Measurements from ENCODE around the gene IGDCC3. TPM values are rescaled to one million over a fixed set of nuclear protein-coding genes. Genes with fewer than 3 reads are reported as not detected.
A peak's percentile ranks its signal among the peaks of the same experiment; 100 is the strongest.
"Not testable (repeated sequence)": the region's sequence is repeated elsewhere in the genome, so short reads cannot be mapped to it uniquely, and the experiment has no call there.

Gene IGDCC3
- total RNA-seq, 1 experiment from 2014 or later = not detected

DNA sequence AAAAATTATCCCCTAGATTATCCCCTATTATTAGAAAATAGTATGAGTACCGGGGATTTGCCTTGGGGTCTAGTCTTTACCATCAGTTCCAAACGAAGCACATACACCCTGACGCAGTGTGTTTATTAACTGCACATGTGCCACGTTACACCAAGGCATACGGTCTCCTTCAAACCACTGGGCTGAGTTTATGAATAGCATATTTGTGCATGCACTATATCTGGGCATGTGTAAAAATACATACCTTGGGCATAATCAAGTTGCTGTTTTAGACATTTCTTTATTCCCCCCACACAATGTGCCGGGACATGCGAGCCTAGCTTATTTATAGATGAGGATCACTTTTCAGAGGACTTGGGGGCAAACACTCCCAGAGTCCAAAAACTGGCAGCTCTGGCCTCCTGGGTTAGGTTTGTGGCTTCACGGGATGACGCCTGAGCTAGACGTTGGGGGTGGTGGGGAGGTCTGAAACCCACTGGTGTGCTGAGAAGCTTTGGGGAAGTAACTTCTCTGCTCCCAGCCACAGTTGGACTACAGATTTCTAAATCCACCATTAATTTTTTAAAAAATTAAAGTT lies 28.7 kb upstream of the IGDCC3 start:
- DNase-seq (ENCODE audit: low read depth) = no peak

DNA sequence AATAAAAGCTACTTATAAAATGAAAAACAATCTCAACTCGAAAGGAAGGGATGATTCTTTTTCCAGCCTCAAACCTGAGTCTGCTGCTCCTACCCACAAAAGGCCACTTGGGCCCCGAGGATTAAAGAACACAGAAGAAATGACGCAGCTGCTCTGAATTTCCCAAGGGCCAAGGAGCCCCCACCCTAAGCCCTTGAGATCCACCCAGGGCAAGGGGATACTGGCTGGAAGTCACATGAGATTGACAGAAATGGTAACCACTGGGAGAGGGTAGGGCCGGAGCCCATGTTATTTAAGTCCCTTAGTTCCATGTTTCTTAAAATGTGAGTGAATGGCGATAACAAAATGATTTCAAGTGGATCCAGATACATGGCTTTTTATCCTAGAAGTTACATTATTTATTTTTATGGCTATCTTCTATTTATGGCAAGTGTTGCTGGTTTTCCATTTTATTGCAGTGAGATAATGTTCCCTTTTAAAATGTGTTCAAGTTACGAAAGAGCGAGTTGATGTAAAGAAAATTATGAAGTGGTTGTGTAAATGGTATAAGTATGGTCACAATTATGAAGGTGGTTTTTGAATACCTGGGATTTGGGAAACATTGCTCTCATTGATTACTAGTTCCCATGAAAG lies 28.1 kb upstream of the IGDCC3 start:
- DNase-seq (ENCODE audit: low read depth) = no peak

DNA sequence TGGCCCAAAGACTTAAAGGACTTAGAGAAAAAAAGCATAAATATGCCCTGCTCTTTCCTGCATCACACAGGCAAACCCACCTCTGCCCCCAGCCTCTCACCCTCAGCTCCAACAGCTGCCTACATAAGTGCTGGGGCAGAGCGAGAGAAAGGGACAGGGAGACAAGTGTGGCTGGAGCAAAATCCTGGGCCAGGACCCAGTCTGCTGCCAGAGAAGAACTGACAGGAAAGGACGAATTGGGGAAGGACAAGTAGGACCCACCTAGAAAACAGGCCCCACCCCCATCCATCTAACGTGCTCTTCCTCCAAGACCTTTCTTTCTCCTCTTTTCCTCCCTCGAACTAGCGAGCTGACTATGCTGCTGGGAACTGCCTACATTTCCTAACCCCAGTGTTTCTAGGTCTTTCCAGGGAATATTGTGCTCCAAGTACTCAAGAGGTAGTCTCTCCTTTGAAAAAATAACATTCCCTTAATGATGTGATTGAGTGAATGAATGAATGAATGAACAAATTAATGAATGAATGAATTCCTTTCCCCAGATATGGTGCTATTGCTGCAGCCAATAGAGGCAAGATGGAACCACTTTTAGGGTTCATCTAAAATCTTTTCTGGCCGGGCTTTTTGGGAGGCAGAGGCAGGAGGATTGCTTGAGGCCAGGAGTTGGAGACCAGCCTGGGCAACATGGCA lies 26.5 kb upstream of the IGDCC3 start:
- no peak for DNase-seq (ENCODE audit: low read depth)

DNA sequence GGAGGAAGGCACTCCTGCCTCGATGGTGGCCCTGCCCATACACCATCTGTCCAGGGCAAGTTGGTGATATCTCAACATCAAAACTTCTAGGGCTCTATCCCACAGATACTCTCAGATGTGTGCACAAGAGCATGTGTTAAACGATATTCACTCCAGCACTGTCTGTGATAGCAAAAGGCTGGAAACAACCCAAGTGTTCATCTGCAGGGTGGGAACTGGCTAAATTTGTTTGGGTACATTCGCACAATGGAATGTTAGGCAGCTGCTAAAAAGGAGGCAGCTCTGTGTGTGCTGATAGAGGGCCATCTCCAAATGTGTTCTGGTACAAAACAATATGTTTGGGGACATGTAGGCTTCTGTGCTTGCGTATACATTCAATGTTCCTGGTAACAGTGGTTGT lies 25.2 kb upstream of the IGDCC3 start:
- no peak for DNase-seq (ENCODE audit: low read depth)

DNA sequence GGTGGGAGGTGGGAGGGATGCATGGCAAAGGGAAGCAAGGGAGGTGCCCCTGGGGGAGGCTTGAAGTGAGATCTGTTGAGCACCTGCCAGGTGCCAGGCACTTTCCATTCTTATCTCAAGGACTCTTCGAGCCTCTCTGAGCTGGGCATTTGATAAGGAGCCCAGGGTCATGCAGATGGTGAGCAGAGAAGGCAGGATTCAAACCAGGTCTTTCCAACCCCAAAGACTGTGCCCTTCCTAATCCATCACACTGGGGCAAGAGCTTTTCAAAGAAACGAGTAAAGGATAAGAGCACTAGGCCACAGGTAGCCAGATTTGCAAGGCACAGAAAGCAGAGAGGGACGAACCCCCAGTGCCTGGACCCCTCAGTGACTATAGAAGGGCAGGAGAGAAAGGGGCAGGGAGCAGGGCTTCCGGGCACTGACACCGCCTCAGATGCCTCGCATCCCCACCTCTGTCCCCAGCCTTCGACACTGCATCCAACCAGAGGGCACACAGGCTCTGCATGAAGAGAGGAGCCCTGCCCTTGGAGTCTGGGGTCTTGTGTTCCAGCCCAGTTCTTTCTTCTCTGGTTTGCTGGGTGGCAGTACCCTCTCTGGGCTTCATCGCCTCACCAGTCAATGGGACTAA lies 23.9 kb upstream of the IGDCC3 start:
- DNase-seq (ENCODE audit: low read depth) = no peak

DNA sequence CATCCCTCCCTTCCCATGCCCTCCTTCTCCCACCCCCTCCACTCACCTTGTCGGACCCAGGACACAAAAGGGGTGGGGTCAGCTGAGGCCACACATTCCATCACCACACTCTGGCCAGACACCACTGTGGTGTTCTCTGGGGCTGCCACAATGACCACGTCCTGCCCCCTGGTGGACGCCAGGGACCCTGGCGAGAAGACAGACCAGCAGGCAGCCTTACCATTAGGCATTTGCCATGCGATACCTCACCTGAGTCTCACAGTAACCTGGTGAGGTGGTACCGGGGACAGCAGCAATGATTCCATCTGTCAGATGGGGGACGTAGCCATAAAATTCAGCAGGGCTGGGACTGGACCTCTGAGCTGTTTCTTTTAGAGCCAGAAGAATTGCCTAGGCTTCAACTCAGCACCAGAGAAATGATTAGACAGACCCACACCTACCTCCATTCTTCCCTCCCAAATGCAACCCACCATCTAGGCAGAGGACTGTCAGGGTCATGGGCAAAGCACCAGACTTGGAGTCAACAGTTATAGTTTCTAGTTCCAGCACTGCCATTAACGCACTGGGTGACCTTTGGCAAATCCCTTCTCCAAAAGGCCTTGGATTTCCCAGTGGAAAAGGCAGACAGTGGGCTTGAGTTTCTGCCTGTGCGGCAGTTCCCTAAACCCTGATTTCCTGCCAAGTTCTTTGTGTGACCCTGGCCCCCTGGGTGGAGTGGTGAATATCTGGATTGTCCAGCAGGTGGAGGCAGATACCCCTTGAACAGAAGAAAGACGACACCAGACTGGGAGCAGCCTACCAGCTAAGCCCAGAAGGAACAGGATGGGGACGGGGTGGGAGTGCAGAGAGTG lies 23.2 kb upstream of the IGDCC3 start:
- DNase-seq (ENCODE audit: low read depth) = peak; percentile 61

DNA sequence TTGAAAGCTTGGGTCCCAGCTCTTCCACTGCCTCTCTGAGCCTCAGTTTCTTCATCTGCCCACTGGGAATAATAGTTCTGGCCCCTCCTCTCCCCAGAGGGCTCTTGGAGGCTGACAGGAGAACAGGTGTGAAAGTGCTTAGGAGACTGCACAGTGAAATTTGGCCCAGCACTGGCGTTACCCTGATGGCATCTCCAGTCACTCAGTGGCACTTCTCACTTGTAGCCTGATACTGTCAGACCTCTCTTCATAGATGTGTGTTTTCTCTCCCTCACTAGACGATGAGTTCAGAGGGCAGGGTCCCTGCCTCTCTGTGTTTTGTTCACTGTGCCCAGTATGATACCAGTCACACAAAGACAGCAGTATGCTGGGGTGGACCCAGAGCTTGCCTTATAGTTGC lies 22.2 kb upstream of the IGDCC3 start:
- DNase-seq (ENCODE audit: low read depth) = no peak

DNA sequence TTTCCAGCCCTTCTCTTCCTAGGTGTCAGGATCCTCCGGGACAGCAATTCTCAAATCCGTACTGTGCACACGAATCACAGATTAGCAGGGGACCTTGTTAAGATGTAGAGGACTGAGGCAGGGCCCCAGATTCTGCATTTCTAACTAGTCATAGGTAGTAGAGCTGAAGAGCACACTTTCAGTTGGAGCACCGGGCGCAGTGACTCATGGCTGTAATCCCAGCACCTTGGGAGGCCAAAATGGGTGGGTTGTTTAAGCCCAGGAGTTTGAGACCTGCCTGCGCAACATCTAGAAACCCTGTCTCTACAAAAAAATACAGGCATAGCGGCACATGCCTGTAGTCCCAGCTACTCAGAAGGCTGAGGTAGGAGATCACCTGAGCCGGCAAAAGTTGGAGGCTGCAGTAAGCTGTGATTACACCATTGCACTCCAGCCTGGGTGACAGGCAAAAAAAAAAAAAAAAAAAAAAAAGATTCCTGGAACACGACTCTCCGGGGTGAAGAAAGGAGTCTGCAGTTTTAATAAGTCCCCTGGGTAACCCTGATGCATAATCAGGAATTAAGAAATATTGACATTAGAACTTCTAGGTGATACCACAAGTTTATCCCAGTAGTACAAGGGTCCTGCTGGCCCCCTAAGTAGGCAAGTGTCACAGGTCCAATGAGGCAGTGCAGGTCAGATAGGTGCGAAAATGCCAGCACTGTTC lies 21.4 kb upstream of the IGDCC3 start:
- DNase-seq (ENCODE audit: low read depth) = no peak

DNA sequence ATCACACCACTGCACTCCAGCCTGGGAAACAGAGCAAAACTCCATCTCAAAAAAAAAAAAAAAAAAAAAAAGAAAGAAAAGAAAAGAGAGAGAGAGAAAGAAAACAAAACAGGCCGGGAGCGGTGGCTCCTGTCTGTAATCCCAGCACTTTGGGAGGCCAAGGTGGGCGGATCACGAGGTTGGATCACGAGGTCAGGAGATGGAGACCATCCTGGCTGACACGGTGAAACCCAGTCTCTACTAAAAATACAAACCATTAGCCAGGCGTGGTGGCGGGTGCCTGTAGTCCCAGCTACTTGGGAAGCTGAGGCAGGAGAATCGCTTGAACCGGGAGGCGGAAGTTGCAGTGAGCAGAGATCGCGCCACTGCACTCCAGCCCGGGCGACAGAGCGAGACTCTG lies 20.7 kb upstream of the IGDCC3 start:
- DNase-seq (ENCODE audit: low read depth) = not testable (repeated sequence)

DNA sequence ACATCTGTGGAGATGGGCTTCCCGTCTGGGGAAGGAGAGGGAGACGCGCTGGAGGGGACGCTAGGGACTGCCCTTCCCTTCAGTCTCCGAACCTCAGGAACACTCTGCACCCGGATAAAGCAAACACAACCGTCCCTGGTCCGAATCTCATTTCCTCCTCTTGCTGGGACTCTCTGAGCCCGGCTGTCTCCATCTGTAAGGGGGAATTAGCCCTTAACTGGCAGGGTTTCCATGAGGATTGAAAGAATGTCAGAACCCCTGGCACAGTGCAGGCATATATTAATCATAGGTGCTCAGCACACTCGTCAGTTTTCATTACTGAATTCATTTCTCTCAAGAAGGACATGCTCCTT lies 19.1 kb upstream of the IGDCC3 start:
- no peak for DNase-seq (ENCODE audit: low read depth)

DNA sequence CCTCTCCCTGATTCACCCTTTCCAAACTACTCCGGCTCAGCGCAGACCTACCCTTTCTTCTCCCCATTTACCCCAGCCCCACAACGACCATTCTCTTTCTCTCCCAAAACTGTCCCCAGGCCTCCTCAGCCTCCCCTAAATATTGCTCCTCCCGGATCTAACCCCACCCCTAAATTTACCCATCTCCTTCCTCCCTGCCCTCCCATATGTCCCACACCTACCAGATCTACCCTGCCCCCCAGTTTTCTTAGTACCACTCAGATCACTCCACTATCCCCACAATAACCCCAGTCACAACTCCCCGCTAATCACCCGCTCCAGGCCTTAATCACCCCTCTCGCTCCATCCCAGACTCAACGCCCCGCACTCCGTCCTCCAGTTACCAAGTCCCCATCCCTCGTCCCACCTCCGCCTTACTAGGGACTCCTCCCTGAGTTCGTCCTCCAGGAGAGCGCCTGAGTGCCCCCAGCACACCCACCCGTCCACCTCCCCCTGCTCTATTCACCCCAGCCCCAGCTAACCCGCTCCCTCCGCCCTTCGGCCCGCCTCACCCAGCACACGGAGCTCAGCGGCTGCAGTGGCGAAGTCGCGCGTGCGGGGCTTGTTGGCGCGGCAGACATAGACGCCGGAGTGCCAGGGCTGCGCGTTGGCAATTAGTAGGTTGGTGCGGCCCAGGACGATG lies 18.6 kb upstream of the IGDCC3 start:
- no peak for DNase-seq (ENCODE audit: low read depth)

DNA sequence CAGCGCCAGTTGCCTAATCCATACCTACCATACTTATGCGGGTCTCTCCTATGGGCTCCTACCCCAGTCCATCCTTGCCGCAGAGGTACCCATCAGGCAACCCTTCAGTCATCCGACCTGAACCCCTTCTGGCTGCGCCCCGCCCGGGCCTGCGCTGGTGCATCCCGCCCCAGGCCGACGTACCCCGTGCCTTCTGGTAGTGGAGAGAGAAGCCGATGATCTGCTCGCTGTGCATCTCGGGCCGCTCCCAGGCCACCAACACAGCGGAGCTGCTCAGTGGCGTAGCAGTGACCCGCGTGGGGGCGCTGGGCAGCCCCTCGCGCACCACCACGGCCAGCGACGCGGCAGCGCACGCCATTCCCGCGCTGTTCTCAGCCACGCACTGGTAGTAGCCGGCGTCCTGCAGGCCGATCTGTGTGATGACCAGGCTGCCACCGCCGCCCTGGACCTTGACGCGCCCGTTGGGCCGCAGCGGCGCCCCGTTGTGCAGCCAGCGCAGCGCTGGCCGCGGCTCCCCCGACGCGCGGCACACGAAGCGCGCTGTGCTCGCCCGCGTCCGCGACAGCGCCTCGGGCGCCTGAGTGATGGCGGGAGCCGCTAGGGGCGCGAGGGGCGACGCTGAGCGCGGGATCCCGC lies 17.9 kb upstream of the IGDCC3 start:
- DNase-seq (ENCODE audit: low read depth) = no peak

DNA sequence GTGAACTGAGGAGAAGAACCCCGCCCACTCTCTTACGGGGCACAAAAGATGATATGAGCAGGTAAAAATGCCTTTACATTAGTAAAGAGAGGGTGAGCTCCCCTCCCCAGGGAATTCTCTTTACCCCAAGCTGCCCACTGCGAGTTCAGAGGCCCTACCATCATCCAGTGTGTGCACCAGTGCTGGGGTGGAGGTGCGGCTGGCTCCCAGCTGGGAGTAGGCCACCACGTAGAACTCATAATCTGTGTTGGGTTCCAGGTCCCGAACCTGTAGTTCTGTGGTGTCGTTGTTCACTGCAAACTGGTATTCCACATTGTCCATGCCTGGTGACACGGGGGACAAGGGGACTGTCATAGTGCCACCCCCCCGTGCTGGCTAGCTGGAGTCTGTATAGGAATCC lies 17.1 kb upstream of the IGDCC3 start:
- no peak for DNase-seq (ENCODE audit: low read depth)

DNA sequence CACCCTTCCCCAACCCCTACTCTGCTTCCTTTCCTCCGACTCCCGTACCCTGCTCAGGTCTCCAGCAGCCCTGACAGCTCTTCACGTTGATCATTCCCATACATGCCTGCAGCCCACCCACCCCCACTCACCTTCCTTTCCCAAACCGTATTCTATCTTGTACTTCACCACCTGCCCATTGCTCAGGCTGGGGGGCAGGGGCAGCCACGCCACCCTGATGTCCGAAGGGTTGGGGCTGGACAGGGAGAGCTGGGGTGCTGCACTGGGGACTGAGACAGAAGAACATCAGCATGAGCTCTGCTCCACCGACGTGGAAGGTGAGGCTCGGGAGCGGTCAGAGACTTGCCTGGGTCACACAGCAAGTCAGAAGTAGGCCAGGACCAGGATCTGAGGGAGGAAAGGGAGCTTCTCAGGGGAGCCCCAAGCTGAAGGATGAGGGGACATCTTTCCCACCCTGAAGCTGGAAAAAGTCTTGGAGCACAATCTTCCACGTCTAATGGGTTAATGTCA lies 16.5 kb upstream of the IGDCC3 start:
- no peak for DNase-seq (ENCODE audit: low read depth)

DNA sequence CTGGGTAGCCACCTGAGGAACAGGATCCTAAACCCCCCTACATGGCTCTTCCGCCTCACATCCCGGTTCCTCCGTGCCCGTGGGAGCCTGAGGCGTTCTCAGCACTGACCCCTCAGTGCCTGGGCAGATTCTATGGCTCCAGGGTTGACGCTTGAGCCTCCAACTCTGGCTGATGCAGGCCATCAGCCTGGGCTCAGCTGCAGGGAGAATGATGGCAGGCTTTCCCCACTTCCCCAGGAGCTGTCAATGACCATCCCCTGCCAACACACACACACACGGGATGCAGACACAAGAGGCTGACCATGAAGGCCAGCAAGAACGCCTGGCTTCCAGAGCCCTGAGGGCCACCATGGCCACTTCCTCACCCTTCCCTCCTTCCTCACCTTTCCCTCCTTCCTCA lies 15.8 kb upstream of the IGDCC3 start:
- no peak for DNase-seq (ENCODE audit: low read depth)

DNA sequence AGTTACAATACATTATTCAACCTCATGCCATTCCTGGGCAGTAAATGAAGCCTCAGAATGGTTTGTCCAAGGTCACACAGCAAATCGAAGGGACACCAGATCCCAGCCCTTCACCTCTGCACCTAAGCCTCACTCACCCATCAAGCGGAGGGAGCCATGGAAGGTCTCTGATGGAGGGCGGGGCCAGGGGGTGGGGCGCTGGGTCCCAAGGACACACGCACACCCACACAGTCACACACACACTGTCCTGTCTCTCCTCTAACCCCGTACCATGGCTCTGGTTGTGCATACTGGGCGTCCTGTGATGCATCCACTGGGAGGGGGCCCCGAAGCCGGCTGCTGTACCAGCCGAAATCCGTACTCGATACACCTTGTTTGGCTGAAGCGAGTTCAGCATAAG lies 15.3 kb upstream of the IGDCC3 start:
- DNase-seq (ENCODE audit: low read depth) = no peak

DNA sequence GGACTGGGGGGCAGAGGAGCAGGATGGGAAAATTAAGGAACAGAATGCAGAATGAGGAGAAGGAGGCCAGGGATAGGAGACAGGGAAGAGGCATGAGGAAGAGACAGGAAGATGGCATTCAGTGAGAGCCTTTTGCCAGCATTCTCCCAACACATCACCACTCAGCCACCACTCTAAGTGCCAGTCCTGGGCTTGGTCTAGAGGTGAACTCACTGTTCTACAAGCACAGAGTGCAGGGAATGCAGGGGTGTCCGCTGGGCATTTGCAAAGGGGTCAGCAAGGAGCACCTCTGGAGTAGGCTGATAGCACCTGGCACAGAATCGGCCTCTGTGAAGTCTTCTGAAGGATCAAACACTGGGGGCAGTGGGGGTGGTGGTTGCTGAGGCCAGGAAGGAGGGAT lies 14.6 kb upstream of the IGDCC3 start:
- no peak for DNase-seq (ENCODE audit: low read depth)

DNA sequence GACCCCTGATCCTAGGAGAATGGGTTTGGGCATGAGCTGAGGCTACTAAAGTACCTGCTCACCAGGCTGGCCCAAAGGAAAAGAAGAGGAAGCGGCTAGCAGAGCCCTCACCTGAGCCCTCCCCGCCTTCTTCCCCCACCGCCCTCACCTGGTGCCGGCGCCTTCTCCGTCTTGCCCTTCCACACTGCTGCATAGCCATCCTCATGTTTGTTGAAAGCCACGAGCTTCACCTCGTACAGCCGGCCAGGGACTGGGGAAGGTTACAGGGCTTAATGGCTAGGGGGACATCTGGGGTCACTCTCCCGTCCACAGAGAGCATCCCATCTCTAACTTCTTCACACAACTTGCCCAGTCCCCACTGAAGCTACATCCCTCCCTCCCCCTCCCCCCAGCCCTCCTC lies 13.9 kb upstream of the IGDCC3 start:
- no peak for DNase-seq (ENCODE audit: low read depth)

DNA sequence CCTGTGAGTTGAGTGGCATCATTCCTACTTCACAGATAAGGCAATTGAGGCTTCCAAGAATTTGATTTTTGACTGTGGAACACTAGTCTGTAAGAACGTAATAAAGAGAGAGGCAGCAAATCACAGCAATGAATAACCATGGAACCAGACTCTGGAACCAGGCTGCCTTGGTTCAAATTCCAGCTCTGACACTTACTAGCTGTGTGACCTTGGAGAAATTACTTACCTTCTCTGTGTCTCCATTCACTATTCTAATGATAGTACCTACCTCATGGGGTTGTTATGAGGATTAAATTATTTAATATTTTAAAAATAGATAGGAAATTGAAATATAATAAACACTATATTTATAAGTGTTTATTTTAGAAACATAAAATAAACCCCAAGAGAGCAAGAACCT lies 12.6 kb upstream of the IGDCC3 start:
- no peak for DNase-seq (ENCODE audit: low read depth)

DNA sequence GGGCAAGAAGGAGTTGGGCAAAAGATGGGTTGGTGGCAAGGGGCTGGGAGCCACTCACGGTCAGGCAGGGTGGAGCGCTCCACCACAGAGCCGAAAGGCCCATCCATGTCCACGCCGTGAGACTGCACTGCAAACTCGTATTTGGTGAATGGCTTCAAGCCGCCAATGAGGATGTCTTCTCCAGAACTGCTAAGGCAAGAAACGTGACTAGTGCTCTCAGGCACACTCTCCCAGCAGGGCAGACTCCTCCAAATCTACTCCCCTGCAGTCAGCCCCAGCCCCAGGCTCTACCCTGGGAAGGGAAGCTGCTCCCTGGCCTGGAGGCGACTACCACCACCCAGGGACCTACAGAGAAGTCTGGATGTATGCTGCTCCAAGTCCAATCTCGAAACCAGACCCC lies 11.4 kb upstream of the IGDCC3 start:
- DNase-seq (ENCODE audit: low read depth) = no peak

All from M059J (cell line).